PC-3 (cell line): ENCODE measurements around the gene AHCYL2.

Experiments used
- CTCF ChIP-seq: fragments of 300-600 bp; sonication (generic); conservative IDR thresholded peaks from 2 replicates; pipeline ENCODE4 v1.5.1; 2017; ENCODE audit warnings: antibody characterized with exemption, low read depth, mild to moderate bottlenecking, low read length
- EZH2 ChIP-seq: fragments of 300-600 bp; sonication (generic); IDR thresholded peaks from one replicate; pipeline ENCODE4 v1.6.1; 2017; ENCODE audit warnings: antibody characterized with exemption, mild to moderate bottlenecking, low read length; ENCODE audit not compliant: unreplicated experiment

DNA sequence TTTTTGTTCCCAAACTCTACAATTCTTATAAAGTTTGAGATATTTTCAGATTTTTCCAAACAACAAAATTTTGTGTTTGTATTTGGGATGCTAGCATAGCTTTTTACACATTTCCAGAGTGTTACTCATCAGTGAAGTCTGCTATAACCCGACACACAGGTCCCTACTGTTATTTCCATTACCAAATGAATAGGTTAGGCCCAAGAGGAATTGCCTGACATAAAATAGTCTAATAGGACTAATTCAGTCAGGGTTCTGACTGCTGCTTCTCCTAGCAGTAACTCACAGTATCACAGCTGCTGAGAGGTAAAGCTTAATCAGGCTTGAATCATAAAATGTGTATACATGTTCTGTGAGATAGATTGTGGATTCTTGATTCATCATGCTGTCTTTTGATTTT, 160.3 kb downstream of the AHCYL2 start:
- TF ChIP-seq EZH2 (no peak), CTCF (no peak)
